WTC11 (cell line): Measurements from ENCODE around the gene SMIM13.

Experiments used
- AFF4 ChIP-seq: sonication (generic); formaldehyde crosslinking; IDR thresholded peaks from 2 replicates; pipeline ENCODE4 v1.8.1; 2023; ENCODE audit warnings: mild to moderate bottlenecking, missing genetic modification reagents, borderline replicate concordance
- ATF1 ChIP-seq: sonication (generic); formaldehyde crosslinking; IDR thresholded peaks from 2 replicates; pipeline ENCODE4 v1.8.1; 2023; ENCODE audit warnings: mild to moderate bottlenecking, moderate library complexity, missing genetic modification reagents
- ATF3 ChIP-seq: sonication (generic); formaldehyde crosslinking; conservative IDR thresholded peaks from 2 replicates; pipeline ENCODE4 v1.8.1; 2022; ENCODE audit warnings: mild to moderate bottlenecking, missing genetic modification reagents
- CTCF ChIP-seq: fragments of 200-600 bp; IDR thresholded peaks from 2 replicates; pipeline ENCODE4 v1.8.0; 2022; ENCODE audit warnings: antibody characterized with exemption
- ELF4 ChIP-seq: sonication (generic); formaldehyde crosslinking; IDR thresholded peaks from 2 replicates; pipeline ENCODE4 v1.8.1; 2022; ENCODE audit warnings: low read depth, mild to moderate bottlenecking, moderate library complexity, missing genetic modification reagents
- FOXP1 ChIP-seq: sonication (generic); formaldehyde crosslinking; IDR thresholded peaks from 2 replicates; pipeline ENCODE4 v1.8.0; 2022; ENCODE audit warnings: missing genetic modification reagents, mild to moderate bottlenecking, moderate library complexity, borderline replicate concordance
- MAX ChIP-seq: sonication (generic); formaldehyde crosslinking; IDR thresholded peaks from 2 replicates; pipeline ENCODE4 v1.8.0; 2022; ENCODE audit warnings: mild to moderate bottlenecking, missing genetic modification reagents
- SP1 ChIP-seq: sonication (generic); formaldehyde crosslinking; conservative IDR thresholded peaks from 2 replicates; pipeline ENCODE4 v1.8.1; 2022; ENCODE audit warnings: missing genetic modification reagents
- ZNF396 ChIP-seq: fragments of 250-450 bp; sonication (Bioruptor Pico); IDR thresholded peaks from 2 replicates; pipeline ENCODE4 v1.8.0; 2021; ENCODE audit warnings: mild to moderate bottlenecking, moderate library complexity, borderline replicate concordance
- ZSCAN18 ChIP-seq: fragments of 250-450 bp; sonication (Bioruptor Pico); IDR thresholded peaks from 2 replicates; pipeline ENCODE4 v2.1.2; 2022; ENCODE audit warnings: mild to moderate bottlenecking, moderate library complexity
- TF ChIP-seq, protein P1 (sequence below): sonication (generic); formaldehyde crosslinking; IDR thresholded peaks from 2 replicates; pipeline ENCODE4 v1.8.0; 2022; ENCODE audit warnings: mild to moderate bottlenecking, missing genetic modification reagents
- TF ChIP-seq, protein P2 (sequence below): sonication (generic); formaldehyde crosslinking; conservative IDR thresholded peaks from 2 replicates; pipeline ENCODE4 v1.8.1; 2023; ENCODE audit warnings: mild to moderate bottlenecking, low read depth, missing genetic modification reagents, moderate library complexity

GRCh38 chr6:11179419-11180202, 86.0 kb downstream of the SMIM13 start:
- no peak for TF ChIP-seq ZSCAN18
- no peak for TF ChIP-seq ATF1 (CRISPR knock-in tag)
- no peak for TF ChIP-seq FOXP1
- TF ChIP-seq SP1 (CRISPR knock-in tag): no peak
- TF ChIP-seq, protein P1, sequence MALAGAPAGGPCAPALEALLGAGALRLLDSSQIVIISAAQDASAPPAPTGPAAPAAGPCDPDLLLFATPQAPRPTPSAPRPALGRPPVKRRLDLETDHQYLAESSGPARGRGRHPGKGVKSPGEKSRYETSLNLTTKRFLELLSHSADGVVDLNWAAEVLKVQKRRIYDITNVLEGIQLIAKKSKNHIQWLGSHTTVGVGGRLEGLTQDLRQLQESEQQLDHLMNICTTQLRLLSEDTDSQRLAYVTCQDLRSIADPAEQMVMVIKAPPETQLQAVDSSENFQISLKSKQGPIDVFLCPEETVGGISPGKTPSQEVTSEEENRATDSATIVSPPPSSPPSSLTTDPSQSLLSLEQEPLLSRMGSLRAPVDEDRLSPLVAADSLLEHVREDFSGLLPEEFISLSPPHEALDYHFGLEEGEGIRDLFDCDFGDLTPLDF (CRISPR knock-in tag): no peak
- no peak for TF ChIP-seq MAX (CRISPR knock-in tag)
- no peak for TF ChIP-seq ZNF396 (CRISPR knock-in tag)
- no peak for TF ChIP-seq CTCF
- TF ChIP-seq, protein P2, sequence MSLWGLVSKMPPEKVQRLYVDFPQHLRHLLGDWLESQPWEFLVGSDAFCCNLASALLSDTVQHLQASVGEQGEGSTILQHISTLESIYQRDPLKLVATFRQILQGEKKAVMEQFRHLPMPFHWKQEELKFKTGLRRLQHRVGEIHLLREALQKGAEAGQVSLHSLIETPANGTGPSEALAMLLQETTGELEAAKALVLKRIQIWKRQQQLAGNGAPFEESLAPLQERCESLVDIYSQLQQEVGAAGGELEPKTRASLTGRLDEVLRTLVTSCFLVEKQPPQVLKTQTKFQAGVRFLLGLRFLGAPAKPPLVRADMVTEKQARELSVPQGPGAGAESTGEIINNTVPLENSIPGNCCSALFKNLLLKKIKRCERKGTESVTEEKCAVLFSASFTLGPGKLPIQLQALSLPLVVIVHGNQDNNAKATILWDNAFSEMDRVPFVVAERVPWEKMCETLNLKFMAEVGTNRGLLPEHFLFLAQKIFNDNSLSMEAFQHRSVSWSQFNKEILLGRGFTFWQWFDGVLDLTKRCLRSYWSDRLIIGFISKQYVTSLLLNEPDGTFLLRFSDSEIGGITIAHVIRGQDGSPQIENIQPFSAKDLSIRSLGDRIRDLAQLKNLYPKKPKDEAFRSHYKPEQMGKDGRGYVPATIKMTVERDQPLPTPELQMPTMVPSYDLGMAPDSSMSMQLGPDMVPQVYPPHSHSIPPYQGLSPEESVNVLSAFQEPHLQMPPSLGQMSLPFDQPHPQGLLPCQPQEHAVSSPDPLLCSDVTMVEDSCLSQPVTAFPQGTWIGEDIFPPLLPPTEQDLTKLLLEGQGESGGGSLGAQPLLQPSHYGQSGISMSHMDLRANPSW (CRISPR knock-in tag): no peak
- TF ChIP-seq ATF3 (CRISPR knock-in tag): no peak
- TF ChIP-seq ELF4 (CRISPR knock-in tag): no peak
- no peak for TF ChIP-seq AFF4
